ENCODE data around the gene CFAP107. TPM values are rescaled to one million over a fixed set of nuclear protein-coding genes. Genes with fewer than 3 reads are reported as not detected.

Gene CFAP107
- total RNA-seq, 6 donors from 2014 or later = 0.76 to 6.2 (median 3.4) TPM; not detected in 1

DNA sequence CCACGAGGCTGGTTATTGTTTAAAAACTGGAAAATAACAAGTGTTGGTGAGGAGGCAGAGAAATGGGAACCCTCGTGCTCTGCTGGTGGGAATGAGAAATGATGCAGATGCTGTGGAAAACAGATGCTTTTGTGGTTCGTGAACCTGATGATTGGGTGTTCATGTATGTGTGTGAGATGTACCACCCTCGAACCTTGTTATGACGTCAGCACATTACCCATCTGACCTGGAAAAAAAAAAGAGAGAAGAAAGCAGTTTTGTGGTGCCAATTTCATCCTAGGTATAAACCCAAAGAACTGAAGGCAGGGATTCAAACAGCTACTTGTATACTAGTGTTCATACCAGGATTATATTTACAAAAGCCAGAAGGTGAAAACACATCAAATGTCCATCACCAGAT is 6.4 kb upstream of the CFAP107 start:
- Histone ChIP-seq H3K27me3 (no peaks in the 10 kb centered on the region), H3K4me1 (no peaks in the 10 kb centered on the region), H3K27ac (no peak overlapping the region), H3K9me3 (no peaks in the 10 kb centered on the region), H3K4me3 (no peak overlapping the region), H3K36me3 (no peaks in the 10 kb centered on the region)
- TF ChIP-seq POLR2A (IDR thresholded peaks at IDR 0.05) = no peak
- no peak for TF ChIP-seq EP300 (IDR thresholded peaks at IDR 0.05)
- TF ChIP-seq POLR2AphosphoS5 (IDR thresholded peaks at IDR 0.05) = no peak
- TF ChIP-seq, protein P1, sequence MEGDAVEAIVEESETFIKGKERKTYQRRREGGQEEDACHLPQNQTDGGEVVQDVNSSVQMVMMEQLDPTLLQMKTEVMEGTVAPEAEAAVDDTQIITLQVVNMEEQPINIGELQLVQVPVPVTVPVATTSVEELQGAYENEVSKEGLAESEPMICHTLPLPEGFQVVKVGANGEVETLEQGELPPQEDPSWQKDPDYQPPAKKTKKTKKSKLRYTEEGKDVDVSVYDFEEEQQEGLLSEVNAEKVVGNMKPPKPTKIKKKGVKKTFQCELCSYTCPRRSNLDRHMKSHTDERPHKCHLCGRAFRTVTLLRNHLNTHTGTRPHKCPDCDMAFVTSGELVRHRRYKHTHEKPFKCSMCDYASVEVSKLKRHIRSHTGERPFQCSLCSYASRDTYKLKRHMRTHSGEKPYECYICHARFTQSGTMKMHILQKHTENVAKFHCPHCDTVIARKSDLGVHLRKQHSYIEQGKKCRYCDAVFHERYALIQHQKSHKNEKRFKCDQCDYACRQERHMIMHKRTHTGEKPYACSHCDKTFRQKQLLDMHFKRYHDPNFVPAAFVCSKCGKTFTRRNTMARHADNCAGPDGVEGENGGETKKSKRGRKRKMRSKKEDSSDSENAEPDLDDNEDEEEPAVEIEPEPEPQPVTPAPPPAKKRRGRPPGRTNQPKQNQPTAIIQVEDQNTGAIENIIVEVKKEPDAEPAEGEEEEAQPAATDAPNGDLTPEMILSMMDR (IDR thresholded peaks at IDR 0.05) = no peak
- no peak for ATAC-seq (ENCODE audit: low FRiP score in 2 of 2)
- DNase-seq = no peak
- 68 to 69% methylated on average over 5 of the region's 5 CpGs for WGBS, 2 donors

- Histone ChIP-seq H3K9me3 (no peaks in the 10 kb centered on the region), H3K4me1 (no peaks in the 10 kb centered on the region), H3K4me3 (no peak overlapping the region), H3K36me3 (no peaks in the 10 kb centered on the region), H3K27me3 (no peaks in the 10 kb centered on the region), H3K27ac (no peak overlapping the region)
- WGBS, 2 donors = 59 to 78% methylated on average over 3 of the region's 3 CpGs
- ATAC-seq (ENCODE audit: low FRiP score in 2 of 2) (no peak), DNase-seq (no peak)
- TF ChIP-seq EP300 (IDR thresholded peaks at IDR 0.05) (no peak), POLR2AphosphoS5 (IDR thresholded peaks at IDR 0.05) (no peak)
These were observed 4.1 kb upstream of the CFAP107 start for GRCh38 chr1:12741946-12742345.

DNA sequence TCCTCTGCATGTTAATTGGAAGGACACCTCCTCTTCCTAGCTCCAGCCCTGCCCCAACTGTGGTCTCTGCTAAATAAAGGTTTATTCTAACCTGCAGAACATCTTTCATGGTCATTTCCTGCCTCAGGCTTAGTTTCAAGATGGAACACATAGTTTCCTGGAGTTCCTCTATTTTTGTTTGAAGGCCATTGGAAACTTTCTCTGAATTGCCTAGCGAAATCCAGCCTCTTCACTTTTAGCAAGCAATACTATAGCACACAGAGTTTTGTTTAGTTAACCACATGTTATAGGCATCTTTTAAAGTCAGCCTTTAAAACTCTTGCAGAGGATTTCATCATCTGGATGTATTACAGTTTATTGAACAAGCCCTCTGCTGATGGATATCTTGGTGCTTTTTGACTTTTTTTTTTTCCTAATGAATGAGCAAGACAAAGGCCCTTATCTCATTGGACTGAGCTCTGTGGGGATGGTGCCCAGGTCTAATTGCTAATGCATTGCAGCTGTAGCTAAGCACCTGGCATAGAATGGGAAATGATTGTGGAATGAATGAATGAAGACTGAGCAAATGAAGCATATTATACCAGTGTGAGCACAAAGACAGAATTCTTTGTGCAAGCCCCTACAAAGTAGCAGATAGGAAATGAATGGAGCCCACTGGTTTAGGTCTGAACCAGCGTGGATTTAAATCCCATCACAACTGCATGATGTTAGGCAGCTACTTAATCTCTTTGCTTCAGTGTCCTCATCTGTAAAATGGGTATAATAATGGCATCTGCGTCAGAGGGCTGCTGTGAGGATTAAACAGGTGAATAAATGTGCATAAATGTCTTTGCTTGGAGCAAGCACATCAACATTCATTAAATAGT is 641 bp upstream of the CFAP107 start:
- peaks cover 7 to 20% (median 13%) of the 10 kb centered on the region in 4 donors for H3K9me3 ChIP-seq
- whole genome bisulfite sequencing, 2 donors = 57 to 79% methylated on average over 3 of the region's 3 CpGs
- H3K4me3 ChIP-seq = no peak overlapping the region
- ATAC-seq (ENCODE audit: low FRiP score in 2 of 2) = no peak
- H3K27ac ChIP-seq = no peak overlapping the region
- no peaks in the 10 kb centered on the region for H3K4me1 ChIP-seq
- no peaks in the 10 kb centered on the region for H3K36me3 ChIP-seq
- DNase-seq = no peak
- H3K27me3 ChIP-seq = no peaks in the 10 kb centered on the region
- TF ChIP-seq POLR2A (IDR thresholded peaks at IDR 0.05) (no peak), POLR2AphosphoS5 (IDR thresholded peaks at IDR 0.05) (no peak), EP300 (IDR thresholded peaks at IDR 0.05) (no peak)
- TF ChIP-seq, protein P1 (IDR thresholded peaks at IDR 0.05) = no peak

GRCh38 chr1:12748778-12749355 is 2.9 kb downstream of the CFAP107 start:
- Histone ChIP-seq H3K4me1 (no peaks in the 10 kb centered on the region), H3K27ac (no peak overlapping the region), H3K9me3 (peaks cover 7 to 20% (median 16%) of the 10 kb centered on the region in 4 donors), H3K27me3 (no peaks in the 10 kb centered on the region), H3K4me3 (no peak overlapping the region), H3K36me3 (no peaks in the 10 kb centered on the region)
- TF ChIP-seq EP300 (IDR thresholded peaks at IDR 0.05) (no peak), POLR2AphosphoS5 (IDR thresholded peaks at IDR 0.05) (no peak), POLR2A (IDR thresholded peaks at IDR 0.05) (no peak)
- TF ChIP-seq, protein P1 (IDR thresholded peaks at IDR 0.05) = no peak
- no peak for DNase-seq
- ATAC-seq (ENCODE audit: low FRiP score in 2 of 2) = no peak

DNA sequence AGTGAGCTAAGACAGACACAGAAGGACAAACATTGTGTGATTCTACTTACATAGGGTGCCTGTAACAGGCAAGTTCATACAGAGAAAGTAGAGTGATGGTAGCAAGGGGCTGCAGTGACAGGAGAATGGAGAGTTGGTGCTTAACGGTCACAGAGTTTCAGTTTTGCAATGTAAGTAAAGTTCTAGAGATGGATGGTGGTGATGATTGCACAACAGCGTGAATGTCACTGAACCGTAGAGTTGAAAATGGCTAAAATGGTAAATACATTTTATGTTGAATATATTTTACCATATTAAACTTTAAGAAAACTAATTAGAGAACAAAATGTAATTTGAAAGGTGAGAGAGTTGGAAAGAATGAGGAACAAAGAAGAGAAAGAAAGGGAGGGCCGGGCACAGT is 8.7 kb downstream of the CFAP107 start:
- DNase-seq (no peak), ATAC-seq (ENCODE audit: low FRiP score in 2 of 2) (no peak)
- no peaks in the 10 kb centered on the region for H3K4me1 ChIP-seq
- TF ChIP-seq POLR2AphosphoS5 (IDR thresholded peaks at IDR 0.05) (no peak), POLR2A (IDR thresholded peaks at IDR 0.05) (no peak), EP300 (IDR thresholded peaks at IDR 0.05) (no peak)
- TF ChIP-seq, protein P1 (IDR thresholded peaks at IDR 0.05) = no peak
- peaks cover under 1 to 5% (median 3%) of the 10 kb centered on the region in 4 donors for H3K9me3 ChIP-seq
- 79 to 85% methylated on average over 4 of the region's 4 CpGs for WGBS, 2 donors
- no peaks in the 10 kb centered on the region for H3K27me3 ChIP-seq
- H3K36me3 ChIP-seq = no peaks in the 10 kb centered on the region
- no peak overlapping the region for H3K27ac ChIP-seq
- H3K4me3 ChIP-seq = no peak overlapping the region
